Fibroblast of lung (primary cell): ENCODE measurements around the gene GTF2A2. TPM values are rescaled to one million over a fixed set of nuclear protein-coding genes. Genes with fewer than 3 reads are reported as not detected.
A peak's percentile ranks its signal among the peaks of the same experiment; 100 is the strongest.
"Not testable (repeated sequence)": the region's sequence is repeated elsewhere in the genome, so short reads cannot be mapped to it uniquely, and the experiment has no call there.

Experiments used
- DNase-seq, 2 donors: peaks; one replicate each; pipeline versions ENCODE4 v3.0.0 to v3.0.0-alpha.2; 2010; ENCODE audit warnings: low read depth in 2 of 2
- H2AFZ ChIP-seq: 2 replicates; pipeline ENCODE4 v1.5.1; 2012; ENCODE audit warnings: low read length, control low read depth, inconsistent platforms
- H3K27ac ChIP-seq: 2 replicates; pipeline ENCODE4 v1.5.1; 2011; ENCODE audit warnings: low read length, control low read depth; ENCODE audit not compliant: insufficient read depth
- H3K27me3 ChIP-seq: 2 replicates; pipeline ENCODE4 v1.5.1; 2011; ENCODE audit warnings: mild to moderate bottlenecking, low read length; ENCODE audit not compliant: control insufficient read depth, insufficient read depth
- H3K36me3 ChIP-seq: 2 replicates; pipeline ENCODE4 v1.5.1; 2011; ENCODE audit warnings: low read length; ENCODE audit not compliant: control insufficient read depth, insufficient read depth
- H3K4me1 ChIP-seq: 2 replicates; pipeline ENCODE4 v1.5.1; 2011; ENCODE audit warnings: low read length; ENCODE audit not compliant: control insufficient read depth, insufficient read depth; ENCODE audit errors: extremely low read depth
- H3K4me2 ChIP-seq: 2 replicates; pipeline ENCODE4 v1.5.1; 2011; ENCODE audit warnings: low read length, control low read depth; ENCODE audit not compliant: insufficient read depth; ENCODE audit errors: extremely low read depth
- H3K4me3 ChIP-seq, 4 experiments: fragments of 200-600 bp in 1 of 4; sonication (generic) in 1 of 4; replicated peaks in 1 of 4; 2 replicates each; pipeline ENCODE4 v1.5.1; 2011 to 2016; ENCODE audit warnings: low read length in 4 of 4, low read depth in 3 of 4, mild to moderate bottlenecking in 3 of 4, control low read depth in 2 of 4, inconsistent platforms in 1 of 4, mixed read lengths in 1 of 4; ENCODE audit not compliant: insufficient read depth in 1 of 4; ENCODE audit errors: control extremely low read depth in 1 of 4
- H3K79me2 ChIP-seq: 2 replicates; pipeline ENCODE4 v1.5.1; 2012; ENCODE audit warnings: mild to moderate bottlenecking, low read length, inconsistent platforms; ENCODE audit not compliant: control insufficient read depth, insufficient read depth
- H3K9ac ChIP-seq: 2 replicates; pipeline ENCODE4 v1.5.1; 2011; ENCODE audit warnings: mild to moderate bottlenecking, low read length, control low read depth; ENCODE audit not compliant: insufficient read depth
- H3K9me3 ChIP-seq: 2 replicates; pipeline ENCODE4 v1.5.1; 2012; ENCODE audit warnings: low read depth, low read length; ENCODE audit not compliant: control insufficient read depth, insufficient read depth
- H4K20me1 ChIP-seq: 2 replicates; pipeline ENCODE4 v1.5.1; 2011; ENCODE audit warnings: low read length; ENCODE audit not compliant: control insufficient read depth, insufficient read depth; ENCODE audit errors: extremely low read depth
- CTCF ChIP-seq, 2 donors: IDR thresholded peaks in 1 of 2; conservative IDR thresholded peaks in 1 of 2; 1 replicate in 1 of 2; 2 replicates in 1 of 2; pipeline ENCODE4 v1.5.1; 2011 to 2012; ENCODE audit warnings: low read length in 2 of 2, control low read depth in 1 of 2, inconsistent platforms in 1 of 2, low read depth in 1 of 2, mild to moderate bottlenecking in 1 of 2
- EZH2 ChIP-seq: IDR thresholded peaks from 2 replicates; pipeline ENCODE4 v1.5.1; 2012; ENCODE audit warnings: low read length, control low read depth, mild to moderate bottlenecking; ENCODE audit errors: missing control alignments
- polyA plus RNA-seq, 2 donors: library from polyadenylated mRNA; depleted of rRNA in 1 of 2; stranded (reverse) in 1 of 2; unstranded in 1 of 2; fragments of >200 nt; gene quantifications; 2 replicates each; pipeline ENCODE4 v1.2.1, GENCODE V29; 2011 to 2012; ENCODE audit warnings: missing spikeins in 1 of 2
- total RNA-seq: library from RNA; depleted of rRNA; stranded (reverse); fragments of >200 nt; gene quantifications from 2 replicates; pipeline ENCODE4 v1.2.1, GENCODE V29; 2014

Gene GTF2A2
- total and polyA plus RNA-seq, 2 donors (not counting 1 experiment from before 2014, with no cell fraction given) = 49.7 to 66.2 TPM

- Histone ChIP-seq H3K27ac (no peak overlapping the region), H3K27me3 (no peaks in the 10 kb centered on the region), H3K4me2 (no peak overlapping the region), H2AFZ (no peak overlapping the region), H3K4me3 (no peak overlapping the region), H3K9ac (no peak overlapping the region), H3K4me1 (no peaks in the 10 kb centered on the region), H3K79me2 (no peaks in the 10 kb centered on the region), H3K36me3 (no peaks in the 10 kb centered on the region), H3K9me3 (no peaks in the 10 kb centered on the region), H4K20me1 (no peaks in the 10 kb centered on the region)
- no peak for DNase-seq
- TF ChIP-seq EZH2 (no peak), CTCF (conservative IDR thresholded peaks at IDR 0.05 in 1 of 2, IDR thresholded peaks at IDR 0.05 in 1 of 2; ENCODE audit: low read depth in 1 of 2, low read length in 2 of 2) (no peak)
Measured at GRCh38 chr15:59701880-59702279, 44.6 kb upstream of the GTF2A2 start.

- no peaks in the 10 kb centered on the region for H3K36me3 ChIP-seq
- peak in 1 of 2 donors; percentile 27 for DNase-seq
Measured at GRCh38 chr15:59699810-59700431, 42.6 kb upstream of the GTF2A2 start.

GRCh38 chr15:59698065-59698464 lies 40.8 kb upstream of the GTF2A2 start:
- H3K4me1 ChIP-seq, H3K9ac ChIP-seq, H3K27me3 ChIP-seq, H3K4me2 ChIP-seq, H3K79me2 ChIP-seq, H3K4me3 ChIP-seq, H4K20me1 ChIP-seq, H3K9me3 ChIP-seq, H2AFZ ChIP-seq, H3K27ac ChIP-seq, H3K36me3 ChIP-seq, DNase-seq: not testable (repeated sequence)

More at GRCh38 chr15:59699810-59700431, 42.6 kb upstream of the GTF2A2 start:
- no peaks in the 10 kb centered on the region for H3K27me3 ChIP-seq
- no peaks in the 10 kb centered on the region for H3K79me2 ChIP-seq
- no peak overlapping the region for H2AFZ ChIP-seq
- H4K20me1 ChIP-seq = no peaks in the 10 kb centered on the region
- TF ChIP-seq EZH2 = no peak
- no peak for TF ChIP-seq CTCF (conservative IDR thresholded peaks at IDR 0.05 in 1 of 2, IDR thresholded peaks at IDR 0.05 in 1 of 2; ENCODE audit: low read depth in 1 of 2, low read length in 2 of 2)
- no peaks in the 10 kb centered on the region for H3K4me1 ChIP-seq
- no peak overlapping the region for H3K27ac ChIP-seq
- H3K9me3 ChIP-seq = no peaks in the 10 kb centered on the region
- H3K9ac ChIP-seq = no peak overlapping the region
- H3K4me3 ChIP-seq = no peak overlapping the region
- H3K4me2 ChIP-seq = no peak overlapping the region
